Activated CD4-positive, alpha-beta T cell treated with anti-CD3 and anti-CD28 coated beads, Interleukin-2, amount 10 ng/mL, durations not matched to agents 7 days and 5 days (primary cell): Measurements from ENCODE around the gene SLC25A5. TPM values are rescaled to one million over a fixed set of nuclear protein-coding genes. Genes with fewer than 3 reads are reported as not detected.
A peak's percentile ranks its signal among the peaks of the same experiment; 100 is the strongest.
"Not testable (repeated sequence)": the region's sequence is repeated elsewhere in the genome, so short reads cannot be mapped to it uniquely, and the experiment has no call there.

ENCODE experiments used
- CTCF ChIA-PET: fragments of 350-600 bp; sonication (Branson Sonifier 250); formaldehyde crosslinking; loops from one replicate; lab custom pipeline; 2021; ENCODE audit warnings: antibody characterized with exemption; lab: Charles Lee
- POLR2A ChIA-PET: fragments of 350-600 bp; sonication (Branson Sonifier 250); formaldehyde crosslinking; loops from one replicate; lab custom pipeline; 2021; ENCODE audit warnings: antibody characterized with exemption; lab: Charles Lee
- DNase-seq: peaks from one replicate; pipeline ENCODE4 v3.0.0-alpha.2; 2020
- H3K27ac Mint-ChIP-seq: one replicate; pipeline ENCODE4 v1.8.0; 2021; ENCODE audit warnings: mild to moderate bottlenecking, moderate library complexity, mixed read lengths
- H3K27me3 Mint-ChIP-seq: one replicate; pipeline ENCODE4 v1.8.0; 2021; ENCODE audit warnings: mixed read lengths
- H3K36me3 Mint-ChIP-seq: one replicate; pipeline ENCODE4 v1.8.0; 2021; ENCODE audit warnings: low read depth, mixed read lengths
- H3K4me1 Mint-ChIP-seq: one replicate; pipeline ENCODE4 v1.8.0; 2021; ENCODE audit warnings: mixed read lengths
- H3K4me3 Mint-ChIP-seq: one replicate; pipeline ENCODE4 v1.8.0; 2021; ENCODE audit warnings: mild to moderate bottlenecking, moderate library complexity, mixed read lengths
- H3K9me3 Mint-ChIP-seq: one replicate; pipeline ENCODE4 v1.8.0; 2021; ENCODE audit warnings: mixed read lengths
- total RNA-seq, 2 experiments: library from RNA; stranded (reverse); gene quantifications; one replicate each; pipeline ENCODE4 v1.2.3, GENCODE V29; 2021

Gene SLC25A5
- total RNA-seq, 2 experiments from 2014 or later, result 425 to 426 TPM

DNA sequence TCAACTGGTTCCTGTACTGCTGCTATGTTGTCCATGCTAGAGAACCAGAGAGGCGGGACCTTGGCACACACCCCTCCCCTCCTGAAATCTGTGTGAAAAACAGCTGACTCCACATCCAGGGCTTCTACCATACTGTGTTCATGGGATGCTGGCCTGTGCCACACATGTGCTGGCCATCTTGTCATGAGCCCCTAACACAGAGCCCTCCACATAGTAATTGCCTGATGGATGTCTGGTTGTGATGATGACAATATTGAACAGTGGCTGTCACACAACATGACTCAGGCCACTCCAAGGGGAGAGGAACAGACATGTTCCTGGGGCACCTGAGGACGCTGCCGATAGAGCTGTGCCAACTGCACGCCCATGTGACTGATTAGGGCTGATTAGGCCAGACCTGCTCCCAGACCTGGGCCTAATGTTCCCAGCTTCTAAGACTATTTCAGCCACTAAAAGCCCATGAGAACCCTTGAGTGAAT is 13.1 kb downstream of the SLC25A5 start:
- H3K4me3 Mint-ChIP-seq, result no peak overlapping the region
- ChIA-PET CTCF (interaction anchor here (1.3 to 2.6 kb wide), 4 partner anchors 10 to 12 kb away, joined by 3 to 22 read pairs (median 9); no protein-coding TSS in a partner anchor), POLR2A (no interaction called here)
- H3K27me3 Mint-ChIP-seq, result no peaks in the 10 kb centered on the region
- H3K27ac Mint-ChIP-seq, result no peak overlapping the region
- H3K36me3 Mint-ChIP-seq, result no peaks in the 10 kb centered on the region
- DNase-seq, result no peak
- H3K4me1 Mint-ChIP-seq, result peaks cover 9% of the 10 kb centered on the region
- no peaks in the 10 kb centered on the region for H3K9me3 Mint-ChIP-seq

DNA sequence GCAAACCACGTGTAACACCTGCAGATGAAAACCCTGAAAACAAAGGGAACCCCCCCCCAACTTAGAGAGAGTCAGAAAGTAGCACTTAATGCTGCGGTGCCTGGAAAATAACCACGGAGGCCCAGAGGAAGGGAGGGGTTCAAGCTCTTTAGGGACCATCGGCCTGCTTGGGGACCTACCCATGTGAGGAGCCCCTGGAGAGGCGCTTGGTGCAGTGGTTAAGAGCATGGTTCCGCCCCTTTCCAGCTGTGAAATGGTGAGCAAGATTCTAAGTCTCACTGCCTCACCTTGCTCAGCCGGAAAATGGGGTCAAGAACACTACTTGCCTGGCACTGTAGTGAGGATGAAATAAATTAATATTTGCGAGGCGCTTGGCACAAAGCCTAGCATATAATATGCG is 13.8 kb downstream of the SLC25A5 start:
- no peaks in the 10 kb centered on the region for H3K27me3 Mint-ChIP-seq
- no peak for DNase-seq
- peak overlapping the region; percentile 63 for H3K4me3 Mint-ChIP-seq
- no peaks in the 10 kb centered on the region for H3K9me3 Mint-ChIP-seq
- CTCF ChIA-PET, result interaction anchor here (0.6 to 2.6 kb wide), 10 partner anchors 8 to 1932 kb away, joined by 3 to 22 read pairs (median 5); no protein-coding TSS in a partner anchor
- no peaks in the 10 kb centered on the region for H3K36me3 Mint-ChIP-seq
- POLR2A ChIA-PET, result no interaction called here
- H3K4me1 Mint-ChIP-seq, result peaks cover 11% of the 10 kb centered on the region
- no peak overlapping the region for H3K27ac Mint-ChIP-seq

DNA sequence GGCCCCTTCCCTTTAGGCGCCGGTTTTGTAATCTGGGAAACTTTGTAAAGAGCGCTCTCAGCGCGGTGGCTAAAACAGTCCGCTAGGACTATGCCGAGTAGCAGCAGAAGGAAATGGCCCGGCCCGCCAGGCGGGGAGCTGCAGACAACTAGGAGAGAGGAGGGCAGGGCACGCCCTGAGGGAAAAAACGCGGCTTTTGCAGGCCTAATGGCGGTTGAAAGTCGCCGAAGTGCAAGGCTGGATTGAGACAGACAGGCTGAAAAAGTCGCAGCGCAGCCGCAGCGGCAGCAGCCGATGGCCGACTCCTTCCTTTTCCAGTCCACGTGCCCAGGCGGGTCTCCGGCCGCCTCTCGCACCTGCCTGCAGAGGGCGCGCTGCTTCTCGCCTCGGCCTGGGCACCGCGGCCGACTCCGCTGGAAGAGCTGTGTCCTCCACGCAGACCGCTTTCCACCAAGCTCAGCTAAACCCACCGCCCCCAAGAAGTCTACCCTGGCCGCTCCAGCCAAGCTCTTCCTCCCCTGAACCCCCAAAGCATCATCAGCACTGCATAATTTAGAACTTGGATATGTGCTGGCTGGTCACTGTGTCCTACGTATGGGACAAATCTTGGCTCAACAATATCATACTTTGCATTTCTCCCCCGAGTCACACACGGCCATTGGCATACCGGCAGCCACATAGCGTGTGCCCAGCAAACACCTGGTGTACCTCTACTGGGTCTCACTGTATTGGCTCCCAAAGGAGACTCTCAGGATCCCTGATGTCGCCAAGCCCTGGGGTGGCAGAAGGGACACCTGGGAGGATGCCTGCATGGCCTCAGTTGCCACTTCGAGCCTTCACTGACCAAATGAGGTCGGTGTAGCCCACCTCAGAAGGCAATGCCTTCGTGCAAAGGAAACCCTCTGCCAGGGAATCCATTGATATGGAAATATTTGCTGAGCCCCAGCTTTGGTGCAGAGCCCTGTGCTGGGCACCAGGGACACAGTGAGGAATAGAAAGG is 14.5 kb downstream of the SLC25A5 start:
- no peaks in the 10 kb centered on the region for H3K27me3 Mint-ChIP-seq
- peaks cover 11% of the 10 kb centered on the region for H3K4me1 Mint-ChIP-seq
- DNase-seq, result peak; percentile 52
- ChIA-PET POLR2A (no interaction called here), CTCF (interaction anchor here (0.6 to 2.6 kb wide), 16 partner anchors 9 to 1931 kb away, joined by 3 to 22 read pairs (median 4); no protein-coding TSS in a partner anchor)
- no peaks in the 10 kb centered on the region for H3K9me3 Mint-ChIP-seq
- peak overlapping the region; percentile 63 for H3K4me3 Mint-ChIP-seq
- H3K36me3 Mint-ChIP-seq, result no peaks in the 10 kb centered on the region
- peak overlapping the region; percentile 86 for H3K27ac Mint-ChIP-seq

DNA sequence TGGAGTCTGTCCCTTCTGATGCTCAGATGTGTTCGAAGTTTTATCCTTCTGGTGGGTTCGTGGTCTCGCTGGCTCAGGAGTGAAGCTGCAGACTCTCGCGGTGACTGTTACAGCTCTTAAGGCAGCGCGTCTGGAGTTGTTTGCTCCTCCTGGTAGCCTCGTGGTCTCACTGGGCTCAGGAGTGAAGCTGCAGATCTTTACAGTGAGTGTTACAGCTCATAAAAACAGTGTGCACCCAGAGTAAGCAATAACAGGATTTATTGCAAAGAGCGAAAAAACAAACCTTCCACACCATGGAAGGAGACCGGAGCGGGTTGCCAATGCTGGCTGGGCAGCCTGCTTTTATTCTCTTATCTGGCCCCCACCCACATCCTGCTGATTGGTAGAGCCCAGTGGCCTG is 18.5 kb downstream of the SLC25A5 start:
- Mint-ChIP-seq H3K4me3 (no peak overlapping the region), H3K27me3 (no peaks in the 10 kb centered on the region)

DNA sequence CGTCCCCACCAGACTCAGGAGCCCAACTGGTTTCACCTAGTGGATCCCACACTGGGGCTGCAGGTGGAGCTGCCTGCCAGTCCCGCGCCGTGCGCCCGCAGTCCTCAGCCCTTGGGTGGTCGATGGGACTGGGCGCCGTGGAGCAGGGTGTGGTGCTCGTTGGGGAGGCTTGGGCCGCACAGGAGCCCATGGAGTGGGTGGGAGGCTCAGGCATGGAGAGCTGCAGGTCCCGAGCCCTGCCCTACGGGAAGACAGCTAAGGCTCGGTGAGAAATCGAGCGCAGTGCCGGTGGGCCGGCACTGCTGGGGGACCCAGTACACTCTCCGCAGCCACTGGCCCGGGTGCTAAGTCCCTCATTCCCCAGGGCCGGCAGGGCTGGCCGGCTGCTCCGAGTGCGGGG is 19.5 kb downstream of the SLC25A5 start:
- H3K4me3 Mint-ChIP-seq, DNase-seq, POLR2A ChIA-PET, H3K4me1 Mint-ChIP-seq, H3K27me3 Mint-ChIP-seq, H3K36me3 Mint-ChIP-seq, H3K27ac Mint-ChIP-seq, H3K9me3 Mint-ChIP-seq: not testable (repeated sequence)
- CTCF ChIA-PET, result interaction anchor here (1.5 kb wide), 1 partner anchor 9 kb away, joined by 6 read pairs; no protein-coding TSS in a partner anchor

More for the DNA sequence above, 18.5 kb downstream of the SLC25A5 start:
- Mint-ChIP-seq H3K9me3 (no peaks in the 10 kb centered on the region), H3K27ac (no peak overlapping the region), H3K4me1 (peaks cover 15% of the 10 kb centered on the region), H3K36me3 (no peaks in the 10 kb centered on the region)
- no peak for DNase-seq
- ChIA-PET CTCF (interaction anchor here (1.5 to 1.7 kb wide), 2 partner anchors 8 to 17 kb away, joined by 4 to 6 read pairs; no protein-coding TSS in a partner anchor), POLR2A (no interaction called here)

DNA sequence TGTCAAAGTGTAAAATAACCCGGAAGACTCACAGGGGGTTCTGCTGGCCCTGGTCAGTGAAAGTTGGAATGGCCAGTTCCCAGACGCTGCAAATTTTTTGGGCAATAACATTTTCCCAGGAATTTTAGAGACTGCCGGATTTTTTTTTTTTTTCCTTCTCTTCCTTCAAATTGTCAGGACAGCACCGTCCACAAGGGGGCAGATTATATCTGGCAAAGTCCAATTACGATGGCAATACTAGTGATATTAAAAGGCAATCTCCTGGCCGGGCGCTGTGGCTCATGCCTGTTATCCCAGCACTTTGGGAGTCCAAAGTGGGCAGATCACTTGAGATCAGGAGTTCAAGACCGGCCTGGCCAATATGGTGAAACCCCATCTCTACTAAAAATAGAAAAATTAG is 20.5 kb downstream of the SLC25A5 start:
- H3K27me3 Mint-ChIP-seq, result no peaks in the 10 kb centered on the region
- CTCF ChIA-PET, result interaction anchor here (0.6 to 1.3 kb wide), 4 partner anchors 12 to 403 kb away, joined by 3 to 4 read pairs (median 3); no protein-coding TSS in a partner anchor
- H3K4me1 Mint-ChIP-seq, result peaks cover 5% of the 10 kb centered on the region
- H3K9me3 Mint-ChIP-seq, result no peaks in the 10 kb centered on the region
- no peak overlapping the region for H3K4me3 Mint-ChIP-seq
- no peak overlapping the region for H3K27ac Mint-ChIP-seq
- POLR2A ChIA-PET, result no interaction called here
- peak; percentile 38 for DNase-seq
- H3K36me3 Mint-ChIP-seq, result no peaks in the 10 kb centered on the region

DNA sequence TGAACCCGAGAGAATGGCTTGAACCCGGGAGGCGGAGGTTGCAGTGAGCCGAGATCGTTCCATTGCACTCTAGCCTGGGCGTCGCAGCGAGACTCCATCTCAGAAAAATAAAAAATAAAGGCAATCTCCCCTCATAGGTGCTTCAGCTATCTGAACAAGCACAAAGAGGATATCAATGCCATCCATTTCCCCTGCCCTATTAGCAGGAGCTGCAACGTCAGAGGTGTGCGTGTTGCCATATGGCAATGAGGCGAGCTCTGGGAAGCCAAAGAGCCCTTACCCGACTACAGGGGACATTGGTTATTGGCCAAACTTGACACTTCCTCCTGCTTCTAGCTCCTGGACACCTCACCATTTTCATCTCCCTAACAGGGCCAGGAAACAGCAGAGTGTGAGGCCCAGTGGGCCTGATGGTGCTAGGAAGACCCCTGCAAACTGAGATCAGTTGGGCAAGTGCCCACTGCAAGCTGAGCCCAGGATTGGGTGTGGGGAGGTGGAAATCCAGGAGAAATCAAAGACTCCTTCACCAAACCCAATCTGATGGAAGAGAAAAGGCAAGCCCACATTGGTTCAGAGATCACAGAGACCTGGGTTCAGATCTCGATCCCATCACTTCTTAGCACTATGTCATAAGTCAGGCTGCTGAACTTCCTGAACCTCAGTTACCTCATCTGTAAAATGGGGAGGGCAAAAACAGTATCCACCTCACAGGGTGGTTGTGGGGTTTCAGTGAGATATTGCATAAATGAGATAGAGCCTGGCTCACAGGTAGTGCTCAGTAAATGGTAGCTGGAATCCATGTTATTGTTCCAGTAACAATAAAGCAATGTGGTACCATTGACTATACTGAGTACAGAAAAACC is 21.2 kb downstream of the SLC25A5 start:
- ChIA-PET POLR2A (no interaction called here), CTCF (interaction anchor here (0.7 to 1.3 kb wide), 3 partner anchors 12 to 18 kb away, joined by 3 read pairs; no protein-coding TSS in a partner anchor)
- no peak overlapping the region for H3K27ac Mint-ChIP-seq
- H3K9me3 Mint-ChIP-seq, result no peaks in the 10 kb centered on the region
- no peak for DNase-seq
- H3K4me3 Mint-ChIP-seq, result no peak overlapping the region
- peaks cover 5% of the 10 kb centered on the region for H3K4me1 Mint-ChIP-seq
- no peaks in the 10 kb centered on the region for H3K36me3 Mint-ChIP-seq
- no peaks in the 10 kb centered on the region for H3K27me3 Mint-ChIP-seq

DNA sequence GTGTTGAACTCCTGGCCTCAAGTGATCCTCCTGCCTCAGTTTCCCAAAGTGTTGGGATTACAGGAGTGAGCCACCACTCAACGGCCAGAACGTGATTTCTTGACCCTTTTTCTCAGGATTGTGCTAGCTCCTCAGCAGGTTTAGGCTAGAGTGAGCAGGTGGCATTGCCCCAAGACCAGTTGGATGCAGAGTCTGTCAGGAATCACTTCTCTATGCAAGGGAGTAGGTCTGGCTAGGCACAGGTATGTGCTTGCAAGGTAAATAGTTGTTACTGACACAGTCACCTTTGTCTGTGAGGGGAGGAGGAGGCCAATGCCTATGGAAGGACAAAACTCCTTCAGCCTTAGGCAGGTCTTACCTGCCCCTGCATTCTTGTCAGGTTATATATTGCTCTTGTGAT is 24.2 kb downstream of the SLC25A5 start:
- ChIA-PET POLR2A (no interaction called here), CTCF (interaction anchor here (0.6 to 3.3 kb wide), 4 partner anchors 10 to 969 kb away, joined by 3 to 22 read pairs (median 3); no protein-coding TSS in a partner anchor)
- Mint-ChIP-seq H3K36me3 (no peaks in the 10 kb centered on the region), H3K4me1 (peaks cover 17% of the 10 kb centered on the region), H3K9me3 (no peaks in the 10 kb centered on the region), H3K27ac (no peak overlapping the region), H3K4me3 (no peak overlapping the region), H3K27me3 (no peaks in the 10 kb centered on the region)
- no peak for DNase-seq

DNA sequence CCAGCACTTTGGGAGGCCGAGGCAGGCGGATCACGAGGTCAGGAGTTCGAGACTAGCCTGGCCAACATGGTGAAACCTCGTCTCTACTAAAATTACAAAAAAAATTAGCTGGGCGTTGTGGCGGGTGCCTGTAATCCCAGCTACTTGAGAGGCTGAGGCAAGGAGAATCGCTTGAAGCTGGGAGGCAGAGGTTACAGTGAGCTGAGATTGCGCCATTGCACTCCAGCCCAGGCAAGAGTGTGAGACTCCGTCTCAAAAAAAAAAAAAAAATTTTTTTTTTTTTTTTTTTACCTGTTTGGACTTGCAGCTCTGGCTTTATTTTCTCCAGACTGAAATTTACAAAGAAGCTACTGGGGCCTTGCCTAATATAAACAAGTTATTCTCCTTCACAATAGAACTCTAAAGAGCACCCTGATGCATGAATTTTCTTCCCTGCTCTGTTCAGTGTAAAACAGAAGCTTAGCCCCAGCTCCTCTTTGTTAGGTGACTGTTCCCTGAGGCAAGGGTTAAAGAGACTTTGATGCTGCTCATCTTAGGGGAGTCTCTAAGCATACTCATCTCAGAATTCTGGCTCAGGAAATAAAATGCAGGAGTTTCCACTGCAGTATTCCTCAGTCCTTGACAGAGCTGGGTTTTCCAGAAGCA is 25.7 kb downstream of the SLC25A5 start:
- not testable (repeated sequence) for H3K4me3 Mint-ChIP-seq, H3K9me3 Mint-ChIP-seq, H3K36me3 Mint-ChIP-seq, H3K27me3 Mint-ChIP-seq, DNase-seq, H3K27ac Mint-ChIP-seq
- CTCF ChIA-PET, result interaction anchor here (0.6 to 3.3 kb wide), 5 partner anchors 9 to 291 kb away, joined by 3 to 22 read pairs (median 3); no protein-coding TSS in a partner anchor
- peaks cover 13% of the 10 kb centered on the region for H3K4me1 Mint-ChIP-seq
- POLR2A ChIA-PET, result interaction anchor here (0.8 kb wide), 1 partner anchor 10 kb away, joined by 3 read pairs; no protein-coding TSS in a partner anchor

DNA sequence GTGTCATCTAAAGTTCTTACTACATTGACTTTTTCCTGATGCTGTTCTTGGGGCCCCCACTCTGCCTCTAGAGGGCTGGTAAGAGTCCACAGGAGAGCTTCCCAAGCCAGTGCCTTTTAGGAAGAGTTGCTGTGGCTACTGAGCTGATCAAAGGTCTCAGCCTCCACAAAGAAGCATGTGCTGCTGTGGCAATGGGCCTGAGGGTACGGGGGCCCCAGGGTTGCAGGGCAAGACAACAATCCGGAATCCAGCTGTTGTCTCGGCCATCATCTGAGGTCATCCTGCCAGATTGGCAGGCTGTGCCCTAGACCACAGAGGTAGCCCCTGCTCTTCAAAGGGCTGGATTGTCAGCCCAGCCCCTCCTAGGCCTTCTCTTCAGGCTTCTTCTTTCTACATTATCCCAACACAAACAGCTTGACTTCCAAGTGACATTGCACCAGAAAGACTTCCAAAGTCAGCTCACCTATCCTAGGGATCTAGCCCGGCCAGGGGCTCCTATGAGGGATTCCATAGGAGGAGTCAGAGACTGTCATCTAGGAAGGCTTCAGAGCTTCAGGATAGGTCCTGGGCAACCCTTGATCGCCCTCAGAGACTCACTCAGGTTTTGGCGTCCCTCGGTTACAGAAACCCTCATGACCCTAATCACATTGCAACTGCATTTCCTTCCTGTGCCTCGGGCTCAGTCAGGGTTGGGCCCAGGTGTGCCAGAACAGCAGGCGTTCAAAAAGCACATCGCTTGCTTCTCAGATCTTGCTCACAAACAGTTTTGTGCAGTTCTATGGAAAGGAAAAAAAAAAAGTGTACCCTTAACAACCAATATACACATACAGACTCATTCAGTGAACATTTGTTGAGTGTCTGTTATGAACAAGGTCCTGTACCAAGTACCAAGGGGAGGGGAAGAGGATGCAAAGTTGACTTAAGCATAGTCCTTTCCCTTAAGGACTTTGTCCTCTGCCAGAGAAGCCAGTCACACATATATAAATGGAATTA is 27.8 kb downstream of the SLC25A5 start:
- Mint-ChIP-seq H3K27me3 (no peaks in the 10 kb centered on the region), H3K36me3 (no peaks in the 10 kb centered on the region), H3K9me3 (no peaks in the 10 kb centered on the region), H3K4me3 (no peak overlapping the region), H3K27ac (no peak overlapping the region), H3K4me1 (peaks cover 13% of the 10 kb centered on the region)
- ChIA-PET CTCF (interaction anchor here (0.6 to 1.8 kb wide), 4 partner anchors 13 to 289 kb away, joined by 3 to 4 read pairs (median 3); no protein-coding TSS in a partner anchor), POLR2A (no interaction called here)
- no peak for DNase-seq

DNA sequence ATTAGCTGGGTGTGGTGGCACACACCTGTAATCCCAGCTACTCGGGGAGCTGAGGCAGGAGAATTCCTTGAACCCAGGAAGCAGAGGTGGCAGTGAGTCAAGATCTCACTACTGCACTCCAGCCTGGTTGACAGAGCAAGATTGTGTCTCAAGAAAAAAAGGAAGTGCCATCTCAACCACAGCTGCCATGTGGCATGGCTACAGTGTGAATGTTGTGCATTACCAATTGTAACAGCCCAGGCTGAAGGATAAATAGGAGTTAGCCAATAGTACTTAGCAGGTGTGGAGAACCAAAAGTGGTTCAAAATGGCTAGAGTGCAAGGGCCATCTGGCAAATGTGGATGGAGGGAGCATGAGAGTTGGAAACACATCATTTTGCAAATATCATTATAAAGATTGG is 28.9 kb downstream of the SLC25A5 start:
- no peaks in the 10 kb centered on the region for H3K9me3 Mint-ChIP-seq

More for the DNA sequence above, 28.9 kb downstream of the SLC25A5 start:
- Mint-ChIP-seq H3K4me1 (peaks cover 19% of the 10 kb centered on the region), H3K27me3 (no peaks in the 10 kb centered on the region), H3K27ac (no peak overlapping the region), H3K4me3 (no peak overlapping the region), H3K36me3 (no peaks in the 10 kb centered on the region)
- CTCF ChIA-PET, result interaction anchor here (1.0 to 1.8 kb wide), 2 partner anchors 14 to 288 kb away, joined by 3 to 4 read pairs; no protein-coding TSS in a partner anchor
- DNase-seq, result no peak
- POLR2A ChIA-PET, result no interaction called here
